VCaP (cell line): Measurements from ENCODE around the gene PCSK4.
A peak's percentile ranks its signal among the peaks of the same experiment; 100 is the strongest.

ENCODE experiments used
- H3K27ac ChIP-seq: fragments of 450-650 bp; 2 replicates; pipeline ENCODE4 v1.5.1; 2017
- TF ChIP-seq, protein P1 (sequence below): fragments of 450-650 bp; conservative IDR thresholded peaks from 2 replicates; pipeline ENCODE4 v1.5.1; 2017; ENCODE audit warnings: mild to moderate bottlenecking, moderate library complexity

PCSK4 gene

DNA sequence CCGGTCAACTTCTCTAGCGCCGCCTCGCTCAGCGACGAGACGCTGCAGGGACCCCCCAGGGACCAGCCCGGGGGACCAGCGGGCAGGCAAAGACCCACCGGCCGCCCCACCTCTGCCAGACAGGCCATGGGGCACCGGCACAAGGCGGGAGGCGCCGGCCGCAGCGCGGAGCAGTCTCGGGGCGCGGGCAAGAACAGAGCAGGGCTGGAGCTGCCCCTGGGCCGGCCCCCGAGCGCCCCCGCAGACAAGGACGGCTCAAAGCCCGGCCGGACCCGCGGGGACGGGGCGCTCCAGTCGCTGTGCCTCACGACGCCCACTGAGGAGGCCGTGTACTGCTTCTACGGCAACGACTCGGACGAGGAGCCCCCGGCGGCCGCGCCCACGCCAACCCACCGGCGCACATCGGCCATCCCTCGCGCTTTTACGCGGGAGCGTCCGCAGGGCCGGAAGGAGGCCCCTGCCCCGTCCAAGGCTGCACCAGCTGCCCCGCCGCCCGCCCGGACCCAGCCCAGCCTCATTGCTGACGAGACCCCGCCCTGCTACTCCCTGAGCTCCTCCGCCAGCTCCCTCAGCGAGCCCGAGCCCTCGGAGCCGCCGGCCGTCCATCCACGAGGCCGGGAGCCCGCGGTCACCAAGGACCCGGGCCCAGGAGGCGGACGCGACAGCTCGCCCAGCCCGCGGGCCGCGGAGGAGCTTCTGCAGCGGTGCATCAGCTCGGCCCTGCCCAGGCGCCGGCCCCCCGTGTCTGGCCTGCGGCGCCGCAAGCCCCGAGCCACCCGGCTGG is 22.5 kb downstream of the PCSK4 start:
- TF ChIP-seq, protein P1, sequence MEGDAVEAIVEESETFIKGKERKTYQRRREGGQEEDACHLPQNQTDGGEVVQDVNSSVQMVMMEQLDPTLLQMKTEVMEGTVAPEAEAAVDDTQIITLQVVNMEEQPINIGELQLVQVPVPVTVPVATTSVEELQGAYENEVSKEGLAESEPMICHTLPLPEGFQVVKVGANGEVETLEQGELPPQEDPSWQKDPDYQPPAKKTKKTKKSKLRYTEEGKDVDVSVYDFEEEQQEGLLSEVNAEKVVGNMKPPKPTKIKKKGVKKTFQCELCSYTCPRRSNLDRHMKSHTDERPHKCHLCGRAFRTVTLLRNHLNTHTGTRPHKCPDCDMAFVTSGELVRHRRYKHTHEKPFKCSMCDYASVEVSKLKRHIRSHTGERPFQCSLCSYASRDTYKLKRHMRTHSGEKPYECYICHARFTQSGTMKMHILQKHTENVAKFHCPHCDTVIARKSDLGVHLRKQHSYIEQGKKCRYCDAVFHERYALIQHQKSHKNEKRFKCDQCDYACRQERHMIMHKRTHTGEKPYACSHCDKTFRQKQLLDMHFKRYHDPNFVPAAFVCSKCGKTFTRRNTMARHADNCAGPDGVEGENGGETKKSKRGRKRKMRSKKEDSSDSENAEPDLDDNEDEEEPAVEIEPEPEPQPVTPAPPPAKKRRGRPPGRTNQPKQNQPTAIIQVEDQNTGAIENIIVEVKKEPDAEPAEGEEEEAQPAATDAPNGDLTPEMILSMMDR, result no peak
- no peak overlapping the region for H3K27ac ChIP-seq

DNA sequence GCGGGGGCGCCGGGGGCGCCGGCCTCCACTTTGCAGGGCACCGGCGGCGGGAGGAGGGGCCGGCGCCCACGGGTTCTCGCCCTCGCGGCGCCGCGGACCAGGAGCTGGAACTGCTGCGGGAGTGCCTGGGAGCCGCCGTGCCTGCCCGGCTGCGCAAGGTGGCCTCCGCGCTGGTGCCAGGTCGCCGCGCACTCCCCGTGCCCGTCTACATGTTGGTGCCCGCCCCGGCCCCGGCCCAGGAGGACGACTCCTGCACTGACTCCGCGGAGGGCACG is 23.0 kb downstream of the PCSK4 start:
- H3K27ac ChIP-seq, result no peak overlapping the region
- TF ChIP-seq, protein P1, result no peak

DNA sequence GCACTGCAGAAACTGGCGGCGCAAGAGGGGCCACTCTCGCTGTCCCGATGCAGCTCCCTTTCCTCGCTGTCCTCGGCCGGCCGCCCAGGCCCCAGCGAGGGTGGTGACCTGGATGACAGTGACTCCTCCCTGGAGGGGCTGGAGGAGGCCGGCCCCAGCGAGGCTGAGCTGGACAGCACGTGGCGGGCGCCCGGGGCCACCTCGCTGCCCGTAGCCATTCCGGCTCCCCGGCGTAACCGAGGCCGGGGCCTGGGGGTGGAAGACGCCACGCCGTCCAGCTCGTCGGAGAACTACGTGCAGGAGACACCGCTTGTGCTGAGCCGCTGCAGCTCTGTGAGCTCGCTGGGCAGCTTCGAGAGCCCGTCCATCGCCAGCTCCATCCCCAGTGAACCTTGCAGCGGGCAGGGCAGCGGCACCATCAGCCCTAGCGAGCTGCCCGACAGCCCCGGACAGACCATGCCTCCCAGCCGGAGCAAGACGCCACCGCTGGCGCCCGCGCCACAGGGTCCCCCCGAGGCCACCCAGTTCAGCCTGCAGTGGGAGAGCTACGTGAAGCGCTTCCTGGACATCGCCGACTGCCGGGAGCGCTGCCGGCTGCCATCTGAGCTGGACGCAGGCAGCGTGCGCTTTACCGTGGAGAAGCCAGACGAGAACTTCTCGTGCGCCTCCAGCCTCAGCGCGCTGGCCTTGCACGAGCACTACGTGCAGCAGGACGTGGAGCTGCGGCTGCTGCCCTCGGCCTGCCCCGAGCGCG is 23.5 kb downstream of the PCSK4 start:
- TF ChIP-seq, protein P1, result no peak
- no peak overlapping the region for H3K27ac ChIP-seq

DNA sequence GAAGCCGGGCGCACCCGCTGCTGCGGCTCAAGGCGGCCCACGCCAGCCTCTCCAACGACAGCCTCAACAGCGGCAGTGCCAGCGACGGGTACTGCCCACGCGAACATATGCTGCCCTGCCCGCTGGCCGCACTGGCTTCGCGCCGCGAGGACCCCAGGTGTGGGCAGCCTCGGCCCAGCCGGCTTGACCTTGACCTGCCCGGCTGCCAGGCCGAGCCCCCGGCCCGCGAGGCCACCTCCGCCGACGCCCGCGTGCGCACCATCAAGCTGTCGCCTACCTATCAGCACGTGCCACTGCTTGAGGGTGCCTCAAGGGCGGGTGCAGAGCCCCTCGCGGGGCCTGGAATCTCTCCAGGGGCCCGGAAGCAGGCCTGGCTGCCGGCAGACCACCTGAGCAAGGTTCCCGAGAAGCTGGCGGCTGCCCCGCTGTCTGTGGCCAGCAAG is 24.1 kb downstream of the PCSK4 start:
- TF ChIP-seq, protein P1, result peak; percentile 31
- peak overlapping the region; percentile 52; the same call in 1 of the 2 replicates for H3K27ac ChIP-seq

DNA sequence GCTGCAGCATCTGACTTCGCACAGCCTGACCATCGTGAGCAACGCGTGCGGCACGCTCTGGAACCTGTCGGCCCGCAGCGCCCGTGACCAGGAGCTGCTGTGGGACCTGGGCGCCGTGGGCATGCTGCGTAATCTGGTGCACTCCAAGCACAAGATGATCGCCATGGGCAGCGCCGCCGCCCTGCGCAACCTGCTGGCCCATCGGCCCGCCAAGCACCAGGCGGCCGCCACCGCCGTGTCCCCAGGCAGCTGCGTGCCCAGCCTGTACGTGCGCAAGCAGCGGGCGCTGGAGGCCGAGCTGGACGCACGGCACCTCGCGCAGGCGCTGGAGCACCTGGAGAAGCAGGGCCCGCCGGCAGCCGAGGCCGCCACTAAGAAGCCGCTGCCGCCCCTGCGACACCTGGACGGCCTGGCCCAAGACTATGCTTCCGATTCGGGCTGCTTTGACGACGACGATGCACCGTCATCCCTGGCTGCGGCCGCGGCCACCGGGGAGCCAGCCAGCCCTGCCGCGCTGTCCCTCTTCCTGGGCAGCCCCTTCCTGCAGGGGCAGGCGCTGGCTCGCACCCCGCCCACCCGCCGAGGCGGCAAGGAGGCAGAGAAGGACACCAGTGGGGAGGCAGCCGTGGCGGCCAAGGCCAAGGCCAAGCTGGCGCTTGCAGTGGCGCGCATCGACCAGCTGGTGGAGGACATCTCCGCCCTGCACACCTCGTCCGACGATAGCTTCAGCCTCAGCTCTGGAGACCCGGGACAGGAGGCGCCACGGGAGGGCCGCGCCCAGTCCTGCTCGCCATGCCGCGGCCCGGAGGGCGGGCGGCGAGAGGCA is 24.7 kb downstream of the PCSK4 start:
- peak overlapping the region; percentile 52 for H3K27ac ChIP-seq
- TF ChIP-seq, protein P1, result peak; percentile 72

DNA sequence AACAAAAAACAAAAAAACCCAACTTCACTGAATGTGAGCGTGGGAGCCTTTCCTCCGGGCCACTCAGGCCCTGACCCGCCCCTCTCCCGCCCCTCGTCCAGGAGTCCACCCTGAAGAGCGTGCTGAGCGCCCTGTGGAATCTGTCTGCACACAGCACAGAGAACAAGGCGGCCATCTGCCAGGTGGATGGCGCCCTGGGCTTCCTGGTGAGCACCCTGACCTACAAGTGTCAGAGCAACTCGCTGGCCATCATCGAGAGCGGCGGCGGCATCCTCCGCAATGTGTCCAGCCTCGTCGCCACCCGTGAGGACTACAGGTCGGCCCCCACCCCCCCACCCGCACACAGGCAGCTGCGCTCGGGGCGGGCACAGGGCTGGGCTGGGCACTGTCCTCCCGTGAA is 28.3 kb downstream of the PCSK4 start:
- TF ChIP-seq, protein P1, result no peak

More for the DNA sequence above, 28.3 kb downstream of the PCSK4 start:
- no peak overlapping the region for H3K27ac ChIP-seq
